Thoracic aorta (tissue), 2 donors: ENCODE results near the gene ROBO3. TPM values are rescaled to one million over a fixed set of nuclear protein-coding genes. Genes with fewer than 3 reads are reported as not detected.

Source experiments
- ATAC-seq: fragments of 150-250 bp; one replicate; pipeline ENCODE4 v1.8.0; 2017; ENCODE audit warnings: low read depth; ENCODE audit not compliant: insufficient number of reproducible peaks, low FRiP score
- DNase-seq: peaks from one replicate; pipeline ENCODE4 v3.0.0-alpha.2; 2020; ENCODE audit warnings: low spot score
- H3K27ac ChIP-seq, 2 donors: fragments of 200-600 bp; sonication (generic); 1 replicate in 1 of 2; 2 replicates in 1 of 2; pipeline ENCODE4 v1.5.1; 2016; ENCODE audit warnings: mild to moderate bottlenecking in 2 of 2, moderate library complexity in 2 of 2
- H3K27me3 ChIP-seq: fragments of 200-600 bp; sonication (generic); replicated peaks from 2 replicates; pipeline ENCODE4 v1.6.0; 2016; ENCODE audit warnings: mild to moderate bottlenecking; ENCODE audit not compliant: insufficient read depth
- H3K36me3 ChIP-seq: fragments of 200-600 bp; sonication (generic); one replicate; pipeline ENCODE4 v1.5.1; 2016
- H3K4me1 ChIP-seq, 2 donors: fragments of 200-600 bp; sonication (generic); 1 replicate in 1 of 2; 2 replicates in 1 of 2; pipeline versions ENCODE4 v1.5.1 to v1.6.0; 2016; ENCODE audit warnings: low read depth in 2 of 2, mild to moderate bottlenecking in 1 of 2; ENCODE audit not compliant: control insufficient read depth in 1 of 2
- H3K4me3 ChIP-seq: fragments of 200-600 bp; sonication (generic); 2 replicates; pipeline ENCODE4 v1.5.1; 2016; ENCODE audit warnings: mild to moderate bottlenecking
- H3K9me3 ChIP-seq: fragments of 200-600 bp; sonication (generic); 2 replicates; pipeline ENCODE4 v1.5.1; 2016
- CTCF ChIP-seq: fragments of 200-600 bp; sonication (generic); IDR thresholded peaks from one replicate; pipeline ENCODE4 v1.5.1; 2019; ENCODE audit warnings: antibody characterized with exemption
- total RNA-seq, 2 donors: library from RNA; depleted of rRNA; stranded (reverse); fragments of >200 nt; gene quantifications; one replicate each; pipeline versions ENCODE4 v1.1.0 to v1.2.3, GENCODE V29; 2016

The ROBO3 gene
- total RNA-seq, 2 donors from 2014 or later = 5.5 to 13.7 TPM

GRCh38 chr11:124889191-124890091, 24.2 kb downstream of the ROBO3 start:
- Histone ChIP-seq H3K27me3 (no peaks in the 10 kb centered on the region), H3K9me3 (no peaks in the 10 kb centered on the region), H3K27ac (no peak overlapping the region), H3K4me3 (no peak overlapping the region), H3K36me3 (no peaks in the 10 kb centered on the region), H3K4me1 (no peaks in the 10 kb centered on the region)
- no peak for DNase-seq
- ATAC-seq = no peak
- TF ChIP-seq CTCF = no peak

- DNase-seq (no peak), ATAC-seq (no peak)
- H3K36me3 ChIP-seq = no peaks in the 10 kb centered on the region
- H3K9me3 ChIP-seq = no peaks in the 10 kb centered on the region
- H3K27ac ChIP-seq = no peak overlapping the region
- no peak overlapping the region for H3K4me3 ChIP-seq
- TF ChIP-seq CTCF = no peak
- H3K4me1 ChIP-seq = no peaks in the 10 kb centered on the region
- H3K27me3 ChIP-seq = no peaks in the 10 kb centered on the region
Observed at GRCh38 chr11:124890151-124890550, 24.9 kb downstream of the ROBO3 start.

- no peak for DNase-seq
- TF ChIP-seq CTCF = no peak
Observed at GRCh38 chr11:124890683-124891372, 25.6 kb downstream of the ROBO3 start.

GRCh38 chr11:124891373-124891861, 26.2 kb downstream of the ROBO3 start:
- Histone ChIP-seq H3K27me3 (no peaks in the 10 kb centered on the region), H3K9me3 (no peaks in the 10 kb centered on the region), H3K27ac (no peak overlapping the region), H3K4me3 (no peak overlapping the region), H3K4me1 (no peaks in the 10 kb centered on the region), H3K36me3 (no peaks in the 10 kb centered on the region)
- no peak for TF ChIP-seq CTCF
- DNase-seq (no peak), ATAC-seq (no peak)

More at GRCh38 chr11:124890683-124891372, 25.6 kb downstream of the ROBO3 start:
- H3K4me3 ChIP-seq = no peak overlapping the region
- H3K4me1 ChIP-seq = no peaks in the 10 kb centered on the region
- no peaks in the 10 kb centered on the region for H3K36me3 ChIP-seq
- H3K27me3 ChIP-seq = no peaks in the 10 kb centered on the region
- ATAC-seq = no peak
- H3K9me3 ChIP-seq = no peaks in the 10 kb centered on the region
- H3K27ac ChIP-seq = no peak overlapping the region

GRCh38 chr11:124892146-124892545, 26.9 kb downstream of the ROBO3 start:
- no peaks in the 10 kb centered on the region for H3K9me3 ChIP-seq
- DNase-seq = no peak
- no peaks in the 10 kb centered on the region for H3K36me3 ChIP-seq
- no peaks in the 10 kb centered on the region for H3K27me3 ChIP-seq
- no peaks in the 10 kb centered on the region for H3K4me1 ChIP-seq
- H3K27ac ChIP-seq = no peak overlapping the region
- ATAC-seq = no peak
- H3K4me3 ChIP-seq = no peak overlapping the region
- no peak for TF ChIP-seq CTCF
